Endothelial cell (in vitro differentiated cells): ENCODE data around the gene SMG1. TPM values are rescaled to one million over a fixed set of nuclear protein-coding genes. Genes with fewer than 3 reads are reported as not detected.

Experiments
- DNase-seq: peaks from one replicate; pipeline ENCODE4 v3.0.0; 2021; ENCODE audit warnings: low spot score
- H3K27ac Mint-ChIP-seq: one replicate; pipeline ENCODE4 v1.8.0; 2021; ENCODE audit warnings: mixed read lengths, inconsistent platforms; ENCODE audit not compliant: unreplicated experiment
- H3K27me3 Mint-ChIP-seq: one replicate; pipeline ENCODE4 v1.8.0; 2021; ENCODE audit warnings: mild to moderate bottlenecking, moderate library complexity, mixed read lengths, inconsistent platforms; ENCODE audit not compliant: unreplicated experiment
- H3K36me3 Mint-ChIP-seq: one replicate; pipeline ENCODE4 v1.8.0; 2021; ENCODE audit warnings: mild to moderate bottlenecking, low read depth, mixed read lengths, inconsistent platforms; ENCODE audit not compliant: unreplicated experiment
- H3K4me1 Mint-ChIP-seq: one replicate; pipeline ENCODE4 v1.8.0; 2021; ENCODE audit warnings: mild to moderate bottlenecking, mixed read lengths, inconsistent platforms; ENCODE audit not compliant: unreplicated experiment
- H3K4me3 Mint-ChIP-seq: one replicate; pipeline ENCODE4 v1.8.0; 2021; ENCODE audit warnings: mild to moderate bottlenecking, mixed read lengths, inconsistent platforms; ENCODE audit not compliant: unreplicated experiment
- H3K9me3 Mint-ChIP-seq: one replicate; pipeline ENCODE4 v1.8.0; 2021; ENCODE audit warnings: mixed read lengths, inconsistent platforms; ENCODE audit not compliant: unreplicated experiment
- CTCF ChIP-seq: fragments of 200-600 bp; sonication (generic); IDR thresholded peaks from one replicate; pipeline ENCODE4 v1.5.0; 2021; ENCODE audit warnings: antibody characterized with exemption; ENCODE audit not compliant: unreplicated experiment
- total RNA-seq: library from RNA; stranded (reverse); fragmentation: NEBNext Ultra II Directional; extraction: Animal tissue kit (Norgen Biotek cat#: 25700); gene quantifications from one replicate; pipeline ENCODE4 v1.2.1, GENCODE V29; 2021; ENCODE audit not compliant: unreplicated experiment

The SMG1 gene
- total RNA-seq, 1 donor from 2014 or later = 70.1 TPM

- H3K4me3 Mint-ChIP-seq = peak overlapping the region; percentile 6
- DNase-seq = no peak
- no peaks in the 10 kb centered on the region for H3K9me3 Mint-ChIP-seq
- no peaks in the 10 kb centered on the region for H3K4me1 Mint-ChIP-seq
- peaks cover 38% of the 10 kb centered on the region for H3K36me3 Mint-ChIP-seq
- TF ChIP-seq CTCF = no peak
- H3K27me3 Mint-ChIP-seq = no peaks in the 10 kb centered on the region
- no peak overlapping the region for H3K27ac Mint-ChIP-seq
These were observed 92.3 kb downstream of the SMG1 start for GRCh38 chr16:18833707-18834505.

- H3K27me3 Mint-ChIP-seq = no peaks in the 10 kb centered on the region
- TF ChIP-seq CTCF = no peak
- no peak for DNase-seq
- no peak overlapping the region for H3K27ac Mint-ChIP-seq
- H3K9me3 Mint-ChIP-seq = no peaks in the 10 kb centered on the region
- peaks cover 33% of the 10 kb centered on the region for H3K36me3 Mint-ChIP-seq
- no peaks in the 10 kb centered on the region for H3K4me1 Mint-ChIP-seq
- no peak overlapping the region for H3K4me3 Mint-ChIP-seq
These were observed 93.6 kb downstream of the SMG1 start for GRCh38 chr16:18832613-18833012.

- TF ChIP-seq CTCF = no peak
- H3K4me1 Mint-ChIP-seq = no peaks in the 10 kb centered on the region
These were observed 94.2 kb downstream of the SMG1 start for GRCh38 chr16:18832006-18832405.

GRCh38 chr16:18829251-18829650 is 97.0 kb downstream of the SMG1 start:
- Mint-ChIP-seq H3K4me3 (no peak overlapping the region), H3K36me3 (peaks cover 13% of the 10 kb centered on the region), H3K9me3 (no peaks in the 10 kb centered on the region), H3K27ac (no peak overlapping the region), H3K4me1 (no peaks in the 10 kb centered on the region), H3K27me3 (no peaks in the 10 kb centered on the region)
- DNase-seq = no peak
- no peak for TF ChIP-seq CTCF

More at GRCh38 chr16:18832006-18832405, 94.2 kb downstream of the SMG1 start:
- H3K27me3 Mint-ChIP-seq = no peaks in the 10 kb centered on the region
- H3K9me3 Mint-ChIP-seq = no peaks in the 10 kb centered on the region
- peaks cover 29% of the 10 kb centered on the region for H3K36me3 Mint-ChIP-seq
- H3K27ac Mint-ChIP-seq = no peak overlapping the region
- DNase-seq = no peak
- no peak overlapping the region for H3K4me3 Mint-ChIP-seq

- H3K27ac Mint-ChIP-seq = no peak overlapping the region
- no peaks in the 10 kb centered on the region for H3K27me3 Mint-ChIP-seq
- no peaks in the 10 kb centered on the region for H3K4me1 Mint-ChIP-seq
- TF ChIP-seq CTCF = no peak
- H3K9me3 Mint-ChIP-seq = no peaks in the 10 kb centered on the region
- peaks cover 9% of the 10 kb centered on the region for H3K36me3 Mint-ChIP-seq
- no peak for DNase-seq
- H3K4me3 Mint-ChIP-seq = no peak overlapping the region
These were observed 98.3 kb downstream of the SMG1 start for GRCh38 chr16:18827890-18828289.
